Hematopoietic multipotent progenitor cell treated with erythropoietin and hydrocortisone succinate and interleukin-3 and kit ligand, for 17 days (in vitro differentiated cells): Measurements from ENCODE around the gene ALDH1A3.

ENCODE experiments used
- DNase-seq: peaks from one replicate; pipeline ENCODE4 v3.0.0-alpha.2; 2015; ENCODE audit warnings: low spot score

ALDH1A3 gene

GRCh38 chr15:100859970-100860828 lies 19.4 kb upstream of the ALDH1A3 start:
- no peak for DNase-seq

DNA sequence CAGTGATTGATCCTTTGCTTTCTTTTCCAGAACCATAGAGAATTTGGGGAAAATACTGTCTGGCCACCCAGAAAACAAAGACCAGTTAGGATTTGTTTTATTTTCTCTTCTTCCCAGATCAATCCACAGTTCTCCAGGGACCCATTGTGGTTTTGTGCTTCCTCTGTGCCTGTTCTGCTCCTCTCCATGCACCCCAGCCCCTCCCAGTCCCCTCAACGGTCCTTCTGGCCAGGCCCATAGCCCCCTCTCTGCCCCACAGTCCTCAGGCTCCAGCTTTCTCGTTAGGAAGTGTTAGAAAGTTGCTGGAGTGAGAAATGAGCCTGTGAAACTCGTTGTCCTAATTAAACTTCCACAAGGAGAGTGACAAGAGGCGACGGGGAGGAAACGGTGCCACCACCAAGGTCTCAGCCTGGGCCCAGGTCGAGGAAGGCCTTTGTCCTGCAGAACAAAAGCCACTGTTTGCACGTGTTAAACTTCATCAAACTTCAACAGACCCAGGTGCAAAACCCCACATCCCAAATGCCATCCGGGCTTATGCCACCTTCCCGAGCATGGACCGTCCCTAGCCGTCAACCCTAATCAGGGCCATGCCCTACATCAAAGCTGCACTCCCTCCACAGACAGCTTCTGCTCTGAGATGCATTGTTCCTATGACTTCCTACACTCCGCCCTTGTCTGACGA lies 18.7 kb upstream of the ALDH1A3 start:
- no peak for DNase-seq

DNA sequence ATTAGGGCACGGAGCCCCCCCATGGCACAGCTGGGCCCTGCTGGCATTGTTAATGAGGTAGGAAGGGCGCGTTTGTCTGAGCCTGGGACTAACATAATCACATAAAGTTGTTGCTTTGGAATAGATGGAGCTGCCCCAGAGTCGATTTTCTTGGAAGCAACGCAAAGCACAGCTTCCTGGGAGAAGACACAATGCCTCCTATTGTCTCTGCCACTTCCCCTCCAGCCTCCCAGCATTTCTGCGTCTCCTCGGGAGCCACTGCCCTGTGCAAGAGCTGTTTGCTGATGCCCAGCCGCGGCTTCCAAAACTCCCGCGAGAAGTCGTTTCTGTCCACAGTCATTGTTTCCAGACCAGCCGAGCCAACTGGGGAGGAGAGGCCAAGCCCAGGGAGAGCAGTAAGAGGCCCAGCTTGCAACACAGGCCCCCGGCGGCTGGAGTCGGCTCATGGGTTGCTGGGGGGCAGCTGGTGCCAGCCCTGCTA lies 18.1 kb upstream of the ALDH1A3 start:
- DNase-seq = no peak

DNA sequence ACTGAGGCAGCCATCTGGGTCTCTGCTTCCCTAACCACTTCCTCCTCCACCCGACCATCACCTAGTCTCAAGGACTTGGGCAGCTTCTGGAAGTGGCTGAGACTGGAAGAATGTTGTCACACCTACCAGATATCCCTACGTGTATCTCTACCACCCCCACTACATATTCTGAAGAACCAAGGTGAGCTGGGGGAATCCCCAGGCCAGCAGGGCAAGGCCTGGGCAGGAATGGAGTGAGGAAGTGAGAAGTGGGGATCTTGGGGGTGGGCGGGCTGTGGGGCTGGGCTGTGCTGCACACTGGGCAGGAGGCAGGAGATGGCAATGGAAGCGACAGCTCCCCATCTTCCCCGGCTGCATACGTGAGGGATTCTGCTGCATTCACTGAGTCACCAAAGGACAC lies 17.5 kb upstream of the ALDH1A3 start:
- DNase-seq = no peak

DNA sequence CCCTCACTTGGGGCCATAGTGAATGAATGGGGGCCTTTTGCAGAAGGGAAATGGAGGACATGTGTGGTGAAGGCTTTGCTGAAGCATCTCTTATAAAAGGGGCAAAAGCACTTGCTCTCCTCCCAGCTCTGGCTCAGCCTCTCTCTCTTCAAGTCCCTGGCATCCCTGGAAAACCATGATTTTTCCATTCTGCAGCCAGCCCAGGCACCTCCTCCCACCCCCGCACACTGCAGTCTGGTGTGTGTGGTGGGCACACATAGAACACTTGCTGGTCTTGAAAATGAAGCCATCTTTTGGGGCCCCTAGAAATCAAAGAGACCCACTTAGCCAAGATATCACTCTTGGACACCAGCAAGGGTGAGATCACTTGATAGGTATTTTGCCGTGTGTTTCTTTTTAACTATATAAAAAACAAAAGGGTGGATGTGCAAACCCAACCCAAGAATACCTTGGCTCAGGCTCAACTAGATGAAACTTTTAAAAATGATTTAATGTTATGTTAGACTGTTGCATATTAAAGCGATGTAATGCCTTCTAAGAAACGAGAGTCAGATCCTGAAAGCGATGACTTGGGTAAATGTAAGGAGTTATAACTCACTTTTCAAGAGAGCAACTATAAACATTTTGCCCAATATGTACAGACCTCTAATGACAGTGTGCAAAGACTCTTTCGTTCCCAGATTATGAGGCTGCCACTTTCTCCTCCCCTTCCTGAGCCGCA lies 16.4 kb upstream of the ALDH1A3 start:
- DNase-seq = no peak

DNA sequence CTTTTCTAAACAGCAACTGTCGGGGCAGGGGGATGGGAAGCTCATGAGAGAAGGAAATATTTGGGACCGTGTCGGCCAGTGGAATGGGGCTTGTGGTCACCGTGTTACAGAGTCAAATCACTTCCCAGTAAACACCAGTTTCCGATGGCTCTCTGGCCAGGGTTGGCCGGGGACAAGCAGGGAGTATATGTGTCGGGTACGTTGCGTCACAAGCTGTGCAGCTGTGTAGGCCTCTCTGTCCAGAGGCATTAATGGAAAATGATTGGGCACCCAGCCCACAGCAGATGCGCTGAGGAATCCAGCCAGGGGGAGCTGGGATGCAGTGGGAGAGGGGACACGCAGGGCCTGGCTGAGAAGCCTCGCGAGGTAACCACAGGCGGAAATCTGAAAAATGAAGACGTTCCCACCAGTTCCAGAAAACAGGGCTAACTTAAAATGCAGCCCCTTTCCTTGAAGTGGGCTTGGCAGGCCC lies 15.8 kb upstream of the ALDH1A3 start:
- DNase-seq = no peak

DNA sequence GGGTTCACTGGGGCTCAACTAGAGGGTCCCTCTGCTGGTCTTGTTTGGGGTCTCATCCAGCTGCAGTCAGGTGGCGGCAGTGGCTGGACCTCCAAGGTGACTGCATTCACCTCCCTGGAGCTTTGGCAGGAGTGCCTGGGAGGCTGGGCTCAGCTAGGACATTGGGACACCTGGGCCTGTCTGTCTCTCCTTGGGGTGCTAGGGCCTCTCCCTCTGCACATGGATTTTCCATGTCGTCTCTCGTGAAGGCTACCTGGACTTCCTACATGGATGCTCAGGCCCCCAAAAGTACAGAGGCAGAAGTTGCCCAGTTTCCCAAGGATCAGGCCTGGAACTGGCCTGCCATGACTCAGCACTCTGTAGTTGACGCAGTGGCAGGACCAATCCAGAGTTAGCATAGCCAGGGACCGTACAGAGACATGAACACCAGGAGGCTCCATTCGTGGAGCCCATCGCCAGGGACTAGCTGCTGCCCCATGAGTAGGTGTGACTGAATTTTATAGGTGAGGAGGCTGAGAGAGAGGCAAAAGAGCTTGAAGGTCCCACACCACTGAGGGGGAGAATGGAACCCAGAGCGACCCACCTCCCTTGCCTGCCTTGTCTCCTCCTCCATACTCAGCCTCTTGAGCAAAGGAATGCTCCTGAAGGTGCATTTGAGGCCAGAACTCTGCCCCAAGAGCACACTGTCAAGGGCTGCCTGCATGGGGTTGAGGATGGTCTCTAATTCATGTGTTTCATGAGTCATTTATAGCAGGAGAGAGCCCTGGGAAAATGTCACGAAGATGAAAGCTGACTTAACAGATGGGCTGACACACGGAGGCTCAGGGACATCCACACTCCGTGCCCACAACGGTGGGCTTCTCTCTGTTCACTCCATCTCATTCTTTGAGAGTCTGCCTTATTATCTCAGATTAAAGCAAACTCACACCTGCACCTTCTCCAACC lies 13.0 kb upstream of the ALDH1A3 start:
- no peak for DNase-seq

GRCh38 chr15:100867433-100867832 lies 12.2 kb upstream of the ALDH1A3 start:
- no peak for DNase-seq

DNA sequence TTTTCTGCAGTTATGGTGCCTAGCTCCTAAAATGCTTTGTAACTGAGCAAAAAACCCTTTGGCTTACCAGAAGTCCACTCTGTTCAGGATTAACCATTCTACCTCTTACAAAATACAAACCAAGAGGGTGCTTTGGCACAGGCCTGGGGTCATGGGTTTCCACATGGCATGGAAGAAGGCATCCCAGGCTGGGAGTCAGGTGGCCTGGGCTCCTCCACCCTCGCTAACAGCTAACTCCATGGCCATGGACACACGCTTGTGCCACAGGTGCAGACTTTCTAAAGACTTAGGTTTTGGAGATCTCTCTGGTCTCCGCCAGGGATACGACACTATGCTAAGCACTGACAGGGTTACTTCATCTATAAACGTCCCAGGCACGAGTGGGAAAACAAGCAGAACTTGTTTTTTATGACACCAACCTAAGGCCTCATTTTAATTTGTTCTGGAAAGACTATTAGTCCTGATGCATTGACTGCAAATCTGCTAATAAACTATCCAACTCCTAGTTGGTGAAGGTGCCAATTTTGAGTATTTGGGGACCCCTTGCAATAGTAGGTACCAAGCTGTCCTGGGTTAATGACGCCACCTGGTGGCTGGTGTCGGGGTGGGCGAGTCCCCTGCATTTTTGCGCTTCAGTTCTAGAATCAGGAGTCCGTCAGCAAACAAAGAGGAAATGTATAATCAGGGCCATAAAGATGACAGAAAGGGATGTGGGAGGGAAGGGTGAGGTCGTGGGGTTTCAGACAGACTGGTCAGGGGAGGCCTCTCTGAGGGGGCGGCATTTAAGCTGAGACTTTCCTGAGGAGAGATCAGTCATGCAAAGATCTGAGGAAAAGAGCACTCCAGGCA lies 10.3 kb upstream of the ALDH1A3 start:
- DNase-seq = no peak

- peak; percentile 60 for DNase-seq
These were observed 6.5 kb upstream of the ALDH1A3 start for GRCh38 chr15:100873029-100873677.

- no peak for DNase-seq
These were observed 4.1 kb upstream of the ALDH1A3 start for GRCh38 chr15:100875495-100875894.

- no peak for DNase-seq
These were observed 3.7 kb upstream of the ALDH1A3 start for GRCh38 chr15:100875976-100876375.

DNA sequence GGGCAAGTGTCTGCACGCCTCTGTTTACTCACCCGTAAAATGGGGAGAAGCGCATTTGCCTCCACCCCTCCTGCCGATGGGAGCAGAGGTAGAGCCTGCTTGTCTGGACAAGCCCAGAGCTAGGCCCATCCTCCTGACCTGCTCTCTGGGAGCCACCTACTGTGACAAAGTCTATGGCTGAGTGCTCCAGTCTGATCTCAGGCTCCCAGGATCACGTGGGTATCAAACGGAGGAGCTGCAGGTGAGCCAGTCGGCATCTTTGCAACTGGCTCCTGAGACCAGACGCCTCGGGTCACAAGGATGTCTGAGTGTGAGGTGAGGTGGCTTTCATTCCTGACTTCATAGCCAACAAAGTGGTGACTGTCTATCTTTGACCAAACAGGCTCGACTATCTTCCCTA lies 2.1 kb upstream of the ALDH1A3 start:
- DNase-seq = no peak

DNA sequence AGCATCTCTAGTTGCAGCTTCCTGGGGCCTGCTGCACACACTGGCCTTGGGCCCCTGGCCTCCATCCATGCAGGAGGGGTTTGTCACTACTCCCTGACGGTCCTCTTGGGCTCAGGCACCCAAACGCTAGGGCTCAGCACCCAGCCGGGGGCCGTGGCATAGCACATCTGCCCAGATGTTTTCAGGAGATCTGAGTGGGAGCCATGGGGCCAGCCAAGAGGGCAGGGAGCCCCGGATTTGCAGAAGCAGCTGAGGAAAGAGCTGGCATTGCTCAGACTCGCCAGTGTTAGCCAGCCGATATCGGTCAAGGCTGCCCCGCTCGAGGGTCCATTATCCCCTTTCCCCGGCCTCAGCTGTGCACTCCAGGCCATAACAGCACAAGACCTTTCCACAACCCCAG lies 1.5 kb upstream of the ALDH1A3 start:
- DNase-seq = no peak

GRCh38 chr15:100878648-100879047 lies 983 bp upstream of the ALDH1A3 start:
- DNase-seq = no peak

DNA sequence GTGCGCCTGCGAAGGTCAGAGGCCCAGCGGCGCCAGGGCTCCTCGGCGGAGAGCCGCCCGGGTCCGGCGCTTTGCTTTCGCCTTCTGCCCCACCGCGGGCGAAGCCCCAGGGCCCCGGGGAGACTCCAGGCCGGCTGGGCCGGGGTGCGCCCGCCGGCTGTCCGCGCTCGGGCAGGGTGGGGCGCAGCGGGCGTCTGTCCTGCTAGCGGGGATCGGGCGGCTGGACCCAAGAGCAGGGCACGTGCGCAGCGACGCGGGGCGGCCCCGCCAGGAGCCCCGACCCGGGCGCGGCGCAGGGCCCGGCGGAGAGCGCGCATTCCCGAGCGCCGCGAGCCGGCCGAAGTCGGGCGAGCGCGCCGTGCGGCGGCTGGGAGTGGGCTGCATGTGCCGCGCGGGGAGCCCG lies 569 bp upstream of the ALDH1A3 start:
- DNase-seq = no peak

GRCh38 chr15:100880139-100880896 lies 687 bp downstream of the ALDH1A3 start:
- no peak for DNase-seq

DNA sequence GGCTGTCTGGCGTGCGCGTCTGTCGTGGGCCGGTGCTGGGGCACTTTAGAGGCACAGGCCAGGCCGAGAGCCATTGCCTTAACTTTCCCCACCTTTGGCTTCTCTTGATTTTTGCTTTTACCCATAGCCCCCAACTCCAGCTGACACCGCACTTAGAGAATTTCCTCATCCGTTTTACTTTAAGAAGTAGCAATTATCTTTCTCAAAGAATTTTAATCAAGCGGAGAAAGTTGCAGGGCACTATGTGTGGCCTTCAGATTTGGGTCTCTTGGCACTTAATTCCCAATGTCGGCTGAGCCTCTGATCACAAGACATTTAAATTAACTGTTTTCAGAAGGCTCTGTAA lies 1.2 kb downstream of the ALDH1A3 start:
- DNase-seq = no peak

DNA sequence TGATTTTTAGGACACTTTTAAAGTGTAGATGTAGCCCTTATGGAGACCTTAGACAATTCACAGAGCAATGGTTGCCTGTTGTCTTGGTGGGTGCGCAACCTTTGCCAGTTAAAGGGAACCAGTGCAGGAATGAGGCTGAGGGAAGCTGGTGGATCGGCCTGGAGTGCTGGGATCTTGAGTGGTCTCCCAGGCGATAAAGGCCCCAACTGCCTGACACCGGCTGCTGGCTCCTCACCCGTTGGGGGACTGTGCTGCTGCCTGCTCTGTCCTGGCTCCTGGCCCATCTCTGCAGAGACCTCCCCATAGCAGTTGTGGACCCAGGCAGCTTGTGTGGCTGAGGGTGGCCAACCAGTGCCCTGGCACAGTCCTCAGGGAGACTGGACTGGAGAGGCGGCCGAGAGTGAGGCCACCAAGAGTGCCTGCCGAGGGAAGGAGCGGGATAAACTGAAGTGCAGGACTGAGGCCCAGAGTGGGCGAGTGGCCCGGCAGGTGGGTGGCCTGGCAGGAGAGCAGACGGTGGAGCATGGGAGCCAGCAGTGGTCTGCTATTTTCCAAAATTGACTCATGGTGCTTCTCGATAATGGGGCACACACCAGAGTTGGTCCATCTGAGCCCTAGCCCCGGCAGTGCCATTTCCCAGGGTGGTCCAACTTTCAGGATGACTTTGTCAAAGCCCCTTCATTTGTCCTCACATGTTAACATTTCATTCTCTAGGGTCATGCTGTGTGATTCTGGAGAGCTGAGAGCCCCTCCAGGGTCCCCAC lies 2.1 kb downstream of the ALDH1A3 start:
- no peak for DNase-seq
